ENCODE data around the gene ARL6.

DNA sequence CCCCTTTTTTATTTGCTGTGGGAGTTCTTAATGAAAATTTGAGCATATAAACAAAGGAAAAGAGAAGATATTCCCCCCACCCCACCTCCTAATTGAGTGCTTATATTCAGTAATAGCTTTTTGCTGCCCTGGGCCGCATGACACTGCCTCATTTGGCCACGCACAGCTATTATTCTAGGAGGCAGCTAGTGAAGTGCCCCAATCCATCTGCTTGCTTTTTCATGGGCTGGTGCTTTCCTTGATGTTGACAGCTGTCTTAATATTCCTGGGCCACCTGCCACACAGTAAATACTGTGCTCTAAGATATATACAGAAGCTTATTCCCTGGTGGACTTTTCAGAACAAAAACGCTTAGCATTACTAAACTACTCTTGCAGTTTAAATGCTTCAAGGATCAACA is 53.4 kb downstream of the ARL6 start:
- TF ChIP-seq POLR2A (IDR thresholded peaks at IDR 0.05; ENCODE audit: low read length) (no peak), GATA1 (IDR thresholded peaks at IDR 0.05; ENCODE audit: low read depth, low read length) (no peak)

Data from erythroblast (primary cell).